ENCODE results near the gene SPANXB1. TPM values are rescaled to one million over a fixed set of nuclear protein-coding genes. Genes with fewer than 3 reads are reported as not detected.
"Not testable (repeated sequence)": the region's sequence is repeated elsewhere in the genome, so short reads cannot be mapped to it uniquely, and the experiment has no call there.

The SPANXB1 gene
- total RNA-seq, 2 donors from 2014 or later: not detected

DNA sequence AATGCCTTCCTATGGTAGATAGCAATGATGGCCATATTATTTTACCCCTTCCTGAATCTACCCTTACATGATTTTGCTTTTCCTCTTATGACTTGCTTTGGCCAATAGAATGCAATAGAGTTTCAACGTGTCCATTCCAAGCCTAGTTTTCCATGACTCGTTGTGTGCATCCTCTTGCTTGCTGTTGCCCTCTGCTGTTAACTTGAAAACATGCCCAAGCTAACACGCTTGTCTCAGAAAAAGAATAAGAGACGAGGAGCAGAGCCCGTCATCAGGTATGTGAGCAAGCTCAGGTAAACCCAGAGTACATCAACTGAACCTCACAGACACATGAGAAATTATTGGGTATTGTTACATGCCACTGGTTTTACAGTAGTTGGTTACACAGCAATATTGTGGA is 49.7 kb downstream of the SPANXB1 start:
- intact Hi-C loops (cut with DNase I): not testable (repeated sequence)

More for the DNA sequence above, 49.7 kb downstream of the SPANXB1 start:
- not testable (repeated sequence) for H3K27me3 ChIP-seq; H3K4me1 ChIP-seq; H3K9me3 ChIP-seq; H3K27ac ChIP-seq; DNase-seq; H3K9ac ChIP-seq (ENCODE audit: low read depth in 2 of 2, low read length in 2 of 2); H3K4me3 ChIP-seq; H3K36me3 ChIP-seq

Other genes with a start within 250 kb of the SPANXB1 start
- gene LDOC1, start 174.5 kb downstream of the SPANXB1 start, total RNA-seq: 1 to 10 TPM; 1.6 to 3.8 TPM
- not detected for gene SPANXC, start 239.9 kb downstream of the SPANXB1 start, total RNA-seq

All from colonic mucosa (tissue), 4 donors.